ENCODE results near the gene THYN1.

DNA sequence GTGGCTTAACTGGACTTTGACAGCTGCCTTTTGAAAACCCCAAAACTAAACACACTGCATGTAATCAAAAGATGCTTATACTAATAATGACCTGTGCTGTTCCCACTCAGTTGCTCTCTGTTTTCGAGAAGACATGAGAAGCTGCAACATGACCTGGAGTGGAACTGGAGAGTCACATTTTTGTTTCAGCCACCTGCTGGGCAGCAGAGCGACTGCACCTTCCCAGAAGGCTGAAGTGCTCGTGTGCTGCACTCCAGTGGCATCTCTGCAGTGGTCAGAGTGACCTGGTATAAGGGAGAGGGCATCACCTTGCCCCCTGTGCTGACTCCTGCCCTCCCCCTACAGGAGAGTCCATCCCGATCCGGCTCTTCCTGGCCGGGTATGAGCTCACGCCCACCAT is 8.6 kb downstream of the THYN1 start:
- no peak for TF ChIP-seq CTCF (IDR thresholded peaks at IDR 0.05; ENCODE audit: insufficient read depth, low read length, poor library complexity, severe bottlenecking)
- TF ChIP-seq EZH2phosphoT487 (conservative IDR thresholded peaks at IDR 0.05; ENCODE audit: low read length): no peak

Data from SU-DHL-6 (cell line).